RWPE1 (cell line): Measurements from ENCODE around the gene NCR1.
"Not testable (repeated sequence)": the region's sequence is repeated elsewhere in the genome, so short reads cannot be mapped to it uniquely, and the experiment has no call there.

Experiments used
- CTCF ChIA-PET: fragments of 350-600 bp; sonication (Branson Sonifier 250); formaldehyde crosslinking; extraction: SDS; loops from one replicate; lab custom pipeline; 2021; lab: Yijun Ruan, JAX
- POLR2A ChIA-PET: fragments of 400-600 bp; formaldehyde crosslinking; extraction: SDS; loops from one replicate; lab custom pipeline; 2020; ENCODE audit warnings: antibody characterized with exemption; ENCODE audit not compliant: low non-redundant PET; lab: Yijun Ruan, JAX
- DNase-seq: peaks from one replicate; pipeline ENCODE4 v3.0.0; 2012; ENCODE audit warnings: low spot score
- H3K27ac ChIP-seq: fragments of 450-650 bp; 2 replicates; pipeline ENCODE4 v1.5.1; 2017
- CTCF ChIP-seq: fragments of 450-650 bp; conservative IDR thresholded peaks from 2 replicates; pipeline ENCODE4 v1.5.1; 2017; ENCODE audit warnings: low read depth, mild to moderate bottlenecking

NCR1 gene

GRCh38 chr19:54916822-54917221 lies 10.9 kb downstream of the NCR1 start:
- no peak for TF ChIP-seq CTCF
- ChIA-PET CTCF (no interaction called here), POLR2A (no interaction called here)
- no peak for DNase-seq
- H3K27ac ChIP-seq: no peak overlapping the region

- TF ChIP-seq CTCF: no peak
- H3K27ac ChIP-seq: no peak overlapping the region
- no peak for DNase-seq
- ChIA-PET POLR2A (no interaction called here), CTCF (no interaction called here)
Measured at GRCh38 chr19:54918499-54918898, 12.6 kb downstream of the NCR1 start.

- DNase-seq, POLR2A ChIA-PET, H3K27ac ChIP-seq: not testable (repeated sequence)
- CTCF ChIA-PET: interaction anchor here (1.0 kb wide), 1 partner anchor 245 kb away, joined by 3 read pairs; no protein-coding TSS in a partner anchor
- peak; percentile 57 for TF ChIP-seq CTCF
Measured at GRCh38 chr19:54919646-54920563, 14.0 kb downstream of the NCR1 start.

GRCh38 chr19:54921082-54921481 lies 15.1 kb downstream of the NCR1 start:
- POLR2A ChIA-PET: no interaction called here
- no peak overlapping the region for H3K27ac ChIP-seq
- DNase-seq: no peak
- CTCF ChIA-PET: interaction anchor here (0.6 to 0.7 kb wide), 2 partner anchors 37 to 247 kb away, joined by 3 to 6 read pairs; no protein-coding TSS in a partner anchor
- no peak for TF ChIP-seq CTCF

GRCh38 chr19:54923276-54923675 lies 17.3 kb downstream of the NCR1 start:
- CTCF ChIA-PET: no interaction called here
- POLR2A ChIA-PET: no interaction called here
- no peak for DNase-seq
- H3K27ac ChIP-seq: no peak overlapping the region
- TF ChIP-seq CTCF: no peak

GRCh38 chr19:54928299-54928698 lies 22.4 kb downstream of the NCR1 start:
- POLR2A ChIA-PET: no interaction called here
- no peak overlapping the region for H3K27ac ChIP-seq
- DNase-seq: no peak
- TF ChIP-seq CTCF: no peak
- CTCF ChIA-PET: no interaction called here
